H9 (cell line): ENCODE results near the gene KDM2A. TPM values are rescaled to one million over a fixed set of nuclear protein-coding genes. Genes with fewer than 3 reads are reported as not detected.

ENCODE experiments used
- DNase-seq: peaks from one replicate; pipeline ENCODE4 v3.0.0-alpha.2; 2017
- H2AFZ ChIP-seq: one replicate; pipeline ENCODE4 v1.6.1; 2013; ENCODE audit warnings: mild to moderate bottlenecking, low read length, control low read depth, moderate library complexity
- H2AK5ac ChIP-seq: 2 replicates; pipeline ENCODE4 v1.6.1; 2013; ENCODE audit warnings: low read length, control low read depth, mixed read lengths; ENCODE audit not compliant: insufficient read length
- H2BK120ac ChIP-seq: one replicate; pipeline ENCODE4 v1.6.1; 2013; ENCODE audit warnings: low read depth, mild to moderate bottlenecking, low read length, control low read depth, inconsistent platforms; ENCODE audit not compliant: poor library complexity, severe bottlenecking
- H2BK12ac ChIP-seq: 2 replicates; pipeline ENCODE4 v1.6.1; 2013; ENCODE audit warnings: low read length, control low read depth, mixed read lengths, low read depth; ENCODE audit not compliant: insufficient read length
- H2BK15ac ChIP-seq: 2 replicates; pipeline ENCODE4 v1.6.1; 2013; ENCODE audit warnings: low read depth, low read length, control low read depth
- H2BK20ac ChIP-seq: one replicate; pipeline ENCODE4 v1.6.1; 2013; ENCODE audit warnings: low read depth, mild to moderate bottlenecking, low read length, control low read depth, inconsistent platforms; ENCODE audit not compliant: poor library complexity, severe bottlenecking
- H2BK5ac ChIP-seq: 2 replicates; pipeline ENCODE4 v1.6.1; 2013; ENCODE audit warnings: low read length, control low read depth, mixed read lengths; ENCODE audit not compliant: insufficient read length
- H3K14ac ChIP-seq: 2 replicates; pipeline ENCODE4 v1.6.1; 2013; ENCODE audit warnings: low read length, control low read depth; ENCODE audit not compliant: insufficient read depth
- H3K18ac ChIP-seq: 2 replicates; pipeline ENCODE4 v1.6.1; 2013; ENCODE audit warnings: low read depth, mild to moderate bottlenecking, mixed read lengths, low read length, control low read depth; ENCODE audit not compliant: insufficient read length
- H3K23ac ChIP-seq: 2 replicates; pipeline ENCODE4 v1.6.1; 2013; ENCODE audit warnings: low read length, control low read depth, mixed read lengths, low read depth; ENCODE audit not compliant: insufficient read length
- H3K23me2 ChIP-seq: 2 replicates; pipeline ENCODE4 v1.6.1; 2013; ENCODE audit warnings: low read depth, mild to moderate bottlenecking, mixed read lengths, low read length, control low read depth; ENCODE audit not compliant: insufficient read length, poor library complexity, severe bottlenecking
- H3K27ac ChIP-seq: 2 replicates; pipeline ENCODE4 v1.5.1; 2013; ENCODE audit warnings: low read length, control low read depth, mixed read lengths, low read depth; ENCODE audit not compliant: insufficient read length
- H3K27me3 ChIP-seq: 2 replicates; pipeline ENCODE4 v1.6.1; 2013; ENCODE audit warnings: low read length, control low read depth, inconsistent platforms; ENCODE audit not compliant: insufficient read depth
- H3K4ac ChIP-seq: 2 replicates; pipeline ENCODE4 v1.6.1; 2013; ENCODE audit warnings: low read depth, mild to moderate bottlenecking, control low read depth, inconsistent platforms, low read length, moderate library complexity
- H3K4me1 ChIP-seq: 2 replicates; pipeline ENCODE4 v1.6.1; 2013; ENCODE audit warnings: low read length, control low read depth, inconsistent platforms; ENCODE audit not compliant: insufficient read depth
- H3K4me2 ChIP-seq: 2 replicates; pipeline ENCODE4 v1.6.1; 2013; ENCODE audit warnings: low read length, control low read depth, mixed read lengths; ENCODE audit not compliant: insufficient read length, insufficient read depth
- H3K56ac ChIP-seq: 2 replicates; pipeline ENCODE4 v1.6.1; 2013; ENCODE audit warnings: low read depth, mild to moderate bottlenecking, mixed read lengths, low read length, control low read depth; ENCODE audit not compliant: insufficient read length
- H3K79me1 ChIP-seq: 2 replicates; pipeline ENCODE4 v1.6.1; 2013; ENCODE audit warnings: low read depth, mild to moderate bottlenecking, moderate library complexity, low read length, control low read depth, inconsistent platforms; ENCODE audit not compliant: insufficient read depth, poor library complexity, severe bottlenecking
- H3K79me2 ChIP-seq: 2 replicates; pipeline ENCODE4 v1.6.1; 2013; ENCODE audit warnings: low read length, control low read depth, inconsistent platforms; ENCODE audit not compliant: insufficient read depth
- H3K9ac ChIP-seq: 2 replicates; pipeline ENCODE4 v1.6.1; 2013; ENCODE audit warnings: low read length, control low read depth, mixed read lengths; ENCODE audit not compliant: insufficient read length; ENCODE audit errors: extremely low read depth
- H3K9me3 ChIP-seq: one replicate; pipeline ENCODE4 v1.6.1; 2013; ENCODE audit warnings: low read depth, low read length, inconsistent platforms; ENCODE audit not compliant: control insufficient read depth
- H3T11ph ChIP-seq: one replicate; pipeline ENCODE4 v1.6.1; 2013; ENCODE audit warnings: mild to moderate bottlenecking, low read length, control low read depth, inconsistent platforms
- H4K20me1 ChIP-seq: one replicate; pipeline ENCODE4 v1.6.1; 2013; ENCODE audit not compliant: control insufficient read depth, insufficient read length, insufficient read depth
- H4K5ac ChIP-seq: 2 replicates; pipeline ENCODE4 v1.6.1; 2013; ENCODE audit warnings: low read depth, mild to moderate bottlenecking, mixed read lengths, low read length, control low read depth; ENCODE audit not compliant: insufficient read length
- H4K8ac ChIP-seq: replicated peaks from 2 replicates; pipeline ENCODE4 v1.6.1; 2013; ENCODE audit warnings: low read length, control low read depth, mixed read lengths, low read depth; ENCODE audit not compliant: insufficient read length
- H4K91ac ChIP-seq: 2 replicates; pipeline ENCODE4 v1.6.1; 2013; ENCODE audit warnings: low read depth, mild to moderate bottlenecking, moderate library complexity, mixed read lengths, low read length, control low read depth; ENCODE audit not compliant: insufficient read length
- H3K27ac Mint-ChIP-seq, 3 experiments: 2 replicates in 2 of 3; 3 replicates in 1 of 3; pipeline ENCODE4 v1.8.0; 2020 to 2021; ENCODE audit warnings: mixed read lengths in 3 of 3, mild to moderate bottlenecking in 1 of 3, moderate library complexity in 1 of 3
- H3K27me3 Mint-ChIP-seq: 2 replicates; pipeline ENCODE4 v1.8.0; 2021; ENCODE audit warnings: low read depth, mild to moderate bottlenecking, moderate library complexity, mixed read lengths
- H3K36me3 Mint-ChIP-seq, 3 experiments: 2 replicates in 2 of 3; 3 replicates in 1 of 3; pipeline ENCODE4 v1.8.0; 2020 to 2021; ENCODE audit warnings: low read depth in 3 of 3, mixed read lengths in 3 of 3; ENCODE audit not compliant: insufficient read depth in 1 of 3
- H3K4me1 Mint-ChIP-seq, 2 experiments: 2 replicates each; pipeline ENCODE4 v1.8.0; 2020; ENCODE audit warnings: mixed read lengths in 2 of 2
- H3K4me3 Mint-ChIP-seq, 2 experiments: 2 replicates in 1 of 2; 3 replicates in 1 of 2; pipeline ENCODE4 v1.8.0; 2020 to 2021; ENCODE audit warnings: mild to moderate bottlenecking in 2 of 2, mixed read lengths in 2 of 2, moderate library complexity in 1 of 2
- H3K9me3 Mint-ChIP-seq, 2 experiments: 2 replicates in 1 of 2; 3 replicates in 1 of 2; pipeline ENCODE4 v1.8.0; 2020; ENCODE audit warnings: mild to moderate bottlenecking in 2 of 2, mixed read lengths in 2 of 2, moderate library complexity in 1 of 2
- WGBS: extraction: QIAGEN DNeasy Blood & Tissue Kit; methylation state at CpG from one replicate; pipeline ENCODE4 v1.1.7; 2013; ENCODE audit warnings: missing lambda C conversion rate, low lambda C conversion rate, mixed read lengths; ENCODE audit not compliant: insufficient read length; ENCODE audit errors: extremely low coverage; 5-methylcytosine and 5-hydroxymethylcytosine counted together
- total RNA-seq: library from RNA; stranded (reverse); gene quantifications from 2 replicates; pipeline ENCODE4 v1.2.1, GENCODE V29; 2021
- TF ChIP-seq, protein P1 (sequence below): fragments of 200-600 bp; sonication (generic); conservative IDR thresholded peaks from 3 replicates; pipeline ENCODE4 v1.8.0; 2021; ENCODE audit warnings: antibody characterized with exemption, mild to moderate bottlenecking

KDM2A gene
- total RNA-seq, 1 experiment from 2014 or later = 85.9 TPM

DNA sequence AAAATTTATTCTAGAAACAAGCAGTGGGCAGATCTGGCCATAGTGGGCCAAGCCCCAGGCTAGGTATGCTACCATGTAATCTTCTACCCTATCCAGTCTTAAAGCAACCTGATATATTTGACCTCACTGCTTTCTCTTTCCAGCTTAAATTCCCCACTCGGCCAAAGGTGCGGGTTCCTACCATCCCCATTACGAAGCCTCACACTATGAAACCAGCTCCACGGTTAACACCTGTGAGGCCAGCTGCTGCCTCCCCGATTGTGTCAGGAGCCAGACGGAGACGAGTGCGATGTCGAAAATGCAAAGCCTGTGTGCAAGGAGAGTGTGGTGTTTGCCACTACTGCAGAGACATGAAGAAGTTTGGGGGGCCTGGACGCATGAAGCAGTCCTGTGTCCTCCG lies 126.0 kb downstream of the KDM2A start:
- no peak overlapping the region for H4K91ac ChIP-seq
- no peak overlapping the region for H3K23ac ChIP-seq
- H3K23me2 ChIP-seq = peaks cover 13% of the 10 kb centered on the region
- no peaks in the 10 kb centered on the region for H4K20me1 ChIP-seq
- no peak overlapping the region for H2BK5ac ChIP-seq
- peaks cover 60 to 94% (median 73%) of the 10 kb centered on the region in 3 experiments for H3K36me3 Mint-ChIP-seq
- no peak overlapping the region for H3T11ph ChIP-seq
- peaks cover 21% of the 10 kb centered on the region; the same call in 1 of the 2 replicates for H3K79me2 ChIP-seq
- H2BK20ac ChIP-seq = no peak overlapping the region
- H3K9me3 Mint-ChIP-seq = no peaks in the 10 kb centered on the region
- H2BK15ac ChIP-seq = no peak overlapping the region
- H3K27me3 ChIP-seq = no peaks in the 10 kb centered on the region
- peak overlapping the region; percentile 3 to 52 (median 9); a peak in 2 of 7 replicates for H3K27ac Mint-ChIP-seq
- no peak overlapping the region for H3K18ac ChIP-seq
- no peak overlapping the region for H2AK5ac ChIP-seq
- H3K4ac ChIP-seq = no peak overlapping the region
- no peak overlapping the region for H3K27ac ChIP-seq
- TF ChIP-seq, protein P1, sequence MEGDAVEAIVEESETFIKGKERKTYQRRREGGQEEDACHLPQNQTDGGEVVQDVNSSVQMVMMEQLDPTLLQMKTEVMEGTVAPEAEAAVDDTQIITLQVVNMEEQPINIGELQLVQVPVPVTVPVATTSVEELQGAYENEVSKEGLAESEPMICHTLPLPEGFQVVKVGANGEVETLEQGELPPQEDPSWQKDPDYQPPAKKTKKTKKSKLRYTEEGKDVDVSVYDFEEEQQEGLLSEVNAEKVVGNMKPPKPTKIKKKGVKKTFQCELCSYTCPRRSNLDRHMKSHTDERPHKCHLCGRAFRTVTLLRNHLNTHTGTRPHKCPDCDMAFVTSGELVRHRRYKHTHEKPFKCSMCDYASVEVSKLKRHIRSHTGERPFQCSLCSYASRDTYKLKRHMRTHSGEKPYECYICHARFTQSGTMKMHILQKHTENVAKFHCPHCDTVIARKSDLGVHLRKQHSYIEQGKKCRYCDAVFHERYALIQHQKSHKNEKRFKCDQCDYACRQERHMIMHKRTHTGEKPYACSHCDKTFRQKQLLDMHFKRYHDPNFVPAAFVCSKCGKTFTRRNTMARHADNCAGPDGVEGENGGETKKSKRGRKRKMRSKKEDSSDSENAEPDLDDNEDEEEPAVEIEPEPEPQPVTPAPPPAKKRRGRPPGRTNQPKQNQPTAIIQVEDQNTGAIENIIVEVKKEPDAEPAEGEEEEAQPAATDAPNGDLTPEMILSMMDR = no peak
- no peak overlapping the region for H3K4me3 Mint-ChIP-seq
- DNase-seq = no peak
- H2BK120ac ChIP-seq = no peak overlapping the region
- H3K4me1 Mint-ChIP-seq = peaks cover 21% of the 10 kb centered on the region in 2 experiments
- no peak overlapping the region for H3K56ac ChIP-seq
- H3K9ac ChIP-seq = no peak overlapping the region
- H3K14ac ChIP-seq = no peak overlapping the region
- H4K5ac ChIP-seq = no peak overlapping the region
- no CpG with 5 or more reads among the region's 11 CpGs for WGBS
- no peaks in the 10 kb centered on the region for H3K4me1 ChIP-seq
- no peak overlapping the region for H3K4me2 ChIP-seq
- no peaks in the 10 kb centered on the region for H3K9me3 ChIP-seq
- H2AFZ ChIP-seq = no peak overlapping the region
- peaks cover 6% of the 10 kb centered on the region for H3K79me1 ChIP-seq
- H3K27me3 Mint-ChIP-seq = no peaks in the 10 kb centered on the region
- H4K8ac ChIP-seq = no peak overlapping the region
- no peak overlapping the region for H2BK12ac ChIP-seq
